ENCODE measurements around the gene TMEM178B. TPM values are rescaled to one million over a fixed set of nuclear protein-coding genes. Genes with fewer than 3 reads are reported as not detected.
A peak's percentile ranks its signal among the peaks of the same experiment; 100 is the strongest.

TMEM178B gene
- total and polyA plus RNA-seq, 2 of the 4 experiments (the other 2 are of a cell fraction): under 0.01 to 0.05 TPM

GRCh38 chr7:141203177-141203576 lies 129.3 kb downstream of the TMEM178B start:
- no peaks in the 10 kb centered on the region for H3K79me1 ChIP-seq (ENCODE audit: low read depth in 1 of 2, low read length in 2 of 2)
- H3K9ac ChIP-seq (ENCODE audit: low read depth, low read length): no peak overlapping the region
- no peak overlapping the region for H2BK15ac ChIP-seq (ENCODE audit: low read depth, low read length)
- H2BK120ac ChIP-seq (ENCODE audit: low read depth, low read length): no peak overlapping the region
- CTCF ChIA-PET: no interaction called here
- WGBS, 2 experiments (ENCODE audit: extremely low coverage in 2 of 2, insufficient read length in 1 of 2): 100% methylated on average over 2 of the region's 6 CpGs; no CpG with 5 or more reads in 1 of the 2 experiments
- DNase-seq (no peak), ATAC-seq (ENCODE audit: low read depth) (no peak)
- no peaks in the 10 kb centered on the region for H3K4me1 ChIP-seq (ENCODE audit: control insufficient read depth, insufficient read depth, low read length)
- H3K9me3 ChIP-seq (ENCODE audit: control insufficient read depth, insufficient read depth, low read length): peaks cover 2% of the 10 kb centered on the region
- H4K5ac ChIP-seq (ENCODE audit: low read depth, low read length): no peak overlapping the region
- BruUV-seq (replicated peaks): no TSS peak
- no peak overlapping the region for H3K18ac ChIP-seq (ENCODE audit: low read depth, low read length)
- H3K4ac ChIP-seq (ENCODE audit: low read depth, low read length): no peak overlapping the region
- in situ Hi-C loops (cut with MboI; ENCODE audit: low sequenced_read_pairs) (no loop called here), dilution Hi-C loops (cut with HindIII; ENCODE audit: low sequenced_read_pairs, unreplicated experiment) (no loop called here), intact Hi-C loops (cut with micrococcal nuclease) (no loop called here)
- POLR2A ChIA-PET (ENCODE audit: unreplicated experiment): no interaction called here
- no peak overlapping the region for H2BK5ac ChIP-seq (ENCODE audit: low read depth, low read length, poor library complexity, severe bottlenecking)
- H3K56ac ChIP-seq (ENCODE audit: extremely low read depth, insufficient read depth, low read length): no peak overlapping the region
- H3K27me3 ChIP-seq (ENCODE audit: control insufficient read depth, insufficient read depth, low read length): no peaks in the 10 kb centered on the region
- no peak overlapping the region for H2BK20ac ChIP-seq (ENCODE audit: low read depth, low read length)
- no peak overlapping the region for H2AK9ac ChIP-seq (replicated peaks; ENCODE audit: low read depth, low read length, poor library complexity)
- no peaks in the 10 kb centered on the region for H3K9me1 ChIP-seq (ENCODE audit: insufficient read depth, low read length)
- no peak overlapping the region for H4K8ac ChIP-seq (ENCODE audit: low read depth in 2 of 2, low read length in 2 of 2)
- H2AK5ac ChIP-seq (ENCODE audit: low read depth, low read length): no peak overlapping the region
- no peak overlapping the region for H3K4me3 ChIP-seq (ENCODE audit: insufficient read depth, low read depth, low read length)
- no peak overlapping the region for H3K27ac ChIP-seq (ENCODE audit: insufficient read depth, low read length)
- H3K23ac ChIP-seq (ENCODE audit: low read depth, low read length): no peak overlapping the region
- H3K14ac ChIP-seq (replicated peaks; ENCODE audit: low read depth, low read length): no peak overlapping the region
- no peak overlapping the region for H3K4me2 ChIP-seq (ENCODE audit: low read depth, low read length)
- H4K20me1 ChIP-seq (ENCODE audit: insufficient read depth, low read length): no peaks in the 10 kb centered on the region
- H3K36me3 ChIP-seq (ENCODE audit: control insufficient read depth, insufficient read depth, low read length): no peaks in the 10 kb centered on the region
- TF ChIP-seq BHLHE40 (IDR thresholded peaks at IDR 0.05; ENCODE audit: low read depth, low read length): no peak
- no peak for TF ChIP-seq RCOR1 (IDR thresholded peaks at IDR 0.05; ENCODE audit: insufficient replicate concordance, low read length)
- TF ChIP-seq NFE2L2 (IDR thresholded peaks at IDR 0.05; ENCODE audit: low read depth, low read length): no peak
- no peak for TF ChIP-seq MAFK (IDR thresholded peaks at IDR 0.05; ENCODE audit: low read depth, low read length)
- TF ChIP-seq CHD1 (IDR thresholded peaks at IDR 0.05; ENCODE audit: low read depth, low read length): no peak
- TF ChIP-seq ELK1 (IDR thresholded peaks at IDR 0.05; ENCODE audit: borderline replicate concordance, low read depth, low read length): no peak
- TF ChIP-seq RAD21 (IDR thresholded peaks at IDR 0.05; ENCODE audit: low read length): no peak
- no peak for TF ChIP-seq POLR2A (IDR thresholded peaks at IDR 0.05; ENCODE audit: low read depth, low read length)
- TF ChIP-seq SMC3 (IDR thresholded peaks at IDR 0.05; ENCODE audit: low read depth, low read length): no peak
- no peak for TF ChIP-seq MXI1 (IDR thresholded peaks at IDR 0.05; ENCODE audit: borderline replicate concordance, low read depth, low read length)
- TF ChIP-seq CEBPB (IDR thresholded peaks at IDR 0.05; ENCODE audit: low read depth, low read length): no peak
- TF ChIP-seq MAZ (IDR thresholded peaks at IDR 0.05; ENCODE audit: borderline replicate concordance, low read depth, low read length): no peak
- TF ChIP-seq FOS (IDR thresholded peaks at IDR 0.05; ENCODE audit: low read depth, low read length): no peak
- TF ChIP-seq USF2 (IDR thresholded peaks at IDR 0.05; ENCODE audit: low read depth, low read length): no peak
- no peak for TF ChIP-seq RFX5 (IDR thresholded peaks at IDR 0.05; ENCODE audit: low read depth, low read length)
- no peak for TF ChIP-seq CTCF (conservative IDR thresholded peaks at IDR 0.05; ENCODE audit: low read depth, low read length)
- peak overlapping the region; percentile 17 for H2AFZ ChIP-seq (replicated peaks; ENCODE audit: low read length, poor library complexity)
- H4K91ac ChIP-seq (ENCODE audit: insufficient read depth, low read depth, low read length): no peak overlapping the region

All from IMR-90 (cell line).